OCI-LY1 (cell line): ENCODE results near the gene CLBA1.

Source experiments
- H2AFZ ChIP-seq: fragments of 200-600 bp; sonication (generic), shearing (Covaris generic); 2 replicates; pipeline ENCODE4 v1.6.0; 2014; ENCODE audit warnings: antibody characterized with exemption, mild to moderate bottlenecking, low read length
- H3F3A ChIP-seq: fragments of 200-600 bp; sonication (generic), shearing (Covaris generic); 2 replicates; pipeline ENCODE4 v1.6.0; 2014; ENCODE audit warnings: mild to moderate bottlenecking, antibody characterized with exemption, low read length, moderate library complexity; ENCODE audit not compliant: insufficient read depth
- H3K27ac ChIP-seq: fragments of 200-600 bp; sonication (generic); 2 replicates; pipeline ENCODE4 v1.5.1; 2014; ENCODE audit warnings: low read length, mixed run types, mild to moderate bottlenecking, low read depth; ENCODE audit not compliant: poor library complexity, severe bottlenecking
- H3K27me3 ChIP-seq: fragments of 200-600 bp; sonication (generic); 2 replicates; pipeline ENCODE4 v1.6.0; 2014; ENCODE audit warnings: antibody characterized with exemption, mild to moderate bottlenecking, low read length, moderate library complexity; ENCODE audit not compliant: insufficient read depth
- H3K36me3 ChIP-seq: fragments of 200-600 bp; sonication (generic); 2 replicates; pipeline ENCODE4 v1.6.1; 2014; ENCODE audit warnings: mild to moderate bottlenecking, antibody characterized with exemption, low read length, moderate library complexity, mixed read lengths; ENCODE audit not compliant: insufficient read depth
- H3K4me1 ChIP-seq: fragments of 200-600 bp; sonication (generic); 2 replicates; pipeline ENCODE4 v1.5.1; 2014; ENCODE audit warnings: mild to moderate bottlenecking, low read length, moderate library complexity; ENCODE audit not compliant: insufficient read depth, severe bottlenecking
- H3K4me2 ChIP-seq: fragments of 200-600 bp; sonication (generic), shearing (Covaris generic); 2 replicates; pipeline ENCODE4 v1.6.1; 2014; ENCODE audit warnings: low read length
- H3K4me3 ChIP-seq: fragments of 200-600 bp; sonication (generic); 2 replicates; pipeline ENCODE4 v1.5.1; 2014; ENCODE audit warnings: low read length, low read depth, mild to moderate bottlenecking, mixed read lengths; ENCODE audit not compliant: poor library complexity, severe bottlenecking
- H3K79me2 ChIP-seq: fragments of 200-600 bp; shearing (Covaris generic); 2 replicates; pipeline ENCODE4 v1.6.1; 2016; ENCODE audit warnings: mixed run types, low read length, mixed read lengths; ENCODE audit not compliant: insufficient read depth
- H3K9ac ChIP-seq: fragments of 200-600 bp; sonication (generic), shearing (Covaris generic); 2 replicates; pipeline ENCODE4 v1.6.1; 2014; ENCODE audit warnings: mild to moderate bottlenecking, low read length, mixed read lengths
- H3K9me2 ChIP-seq: fragments of 200-600 bp; sonication (generic), shearing (Covaris generic); 2 replicates; pipeline ENCODE4 v1.6.1; 2014; ENCODE audit warnings: low read depth, mild to moderate bottlenecking, low read length, mixed read lengths
- H3K9me3 ChIP-seq: fragments of 200-600 bp; shearing (Covaris generic); 2 replicates; pipeline ENCODE4 v1.6.1; 2014; ENCODE audit warnings: low read length, mixed read lengths
- H4K20me1 ChIP-seq: fragments of 200-600 bp; sonication (generic), shearing (Covaris generic); 2 replicates; pipeline ENCODE4 v1.6.0; 2016; ENCODE audit warnings: mild to moderate bottlenecking, low read length; ENCODE audit not compliant: insufficient read depth
- EZH2 ChIP-seq: fragments of 200-600 bp; sonication (generic), shearing (Covaris generic); IDR thresholded peaks from 2 replicates; pipeline ENCODE4 v1.8.0; 2017; ENCODE audit warnings: borderline replicate concordance, mixed run types, mild to moderate bottlenecking, antibody characterized with exemption, low read length, moderate library complexity, mixed read lengths
- TF ChIP-seq, protein P1 (sequence below): fragments of 200-600 bp; sonication (generic), shearing (Covaris generic); IDR thresholded peaks from 2 replicates; pipeline ENCODE4 v1.5.1; 2017; ENCODE audit warnings: mild to moderate bottlenecking, antibody characterized with exemption, low read length, moderate library complexity, mixed read lengths

The CLBA1 gene

DNA sequence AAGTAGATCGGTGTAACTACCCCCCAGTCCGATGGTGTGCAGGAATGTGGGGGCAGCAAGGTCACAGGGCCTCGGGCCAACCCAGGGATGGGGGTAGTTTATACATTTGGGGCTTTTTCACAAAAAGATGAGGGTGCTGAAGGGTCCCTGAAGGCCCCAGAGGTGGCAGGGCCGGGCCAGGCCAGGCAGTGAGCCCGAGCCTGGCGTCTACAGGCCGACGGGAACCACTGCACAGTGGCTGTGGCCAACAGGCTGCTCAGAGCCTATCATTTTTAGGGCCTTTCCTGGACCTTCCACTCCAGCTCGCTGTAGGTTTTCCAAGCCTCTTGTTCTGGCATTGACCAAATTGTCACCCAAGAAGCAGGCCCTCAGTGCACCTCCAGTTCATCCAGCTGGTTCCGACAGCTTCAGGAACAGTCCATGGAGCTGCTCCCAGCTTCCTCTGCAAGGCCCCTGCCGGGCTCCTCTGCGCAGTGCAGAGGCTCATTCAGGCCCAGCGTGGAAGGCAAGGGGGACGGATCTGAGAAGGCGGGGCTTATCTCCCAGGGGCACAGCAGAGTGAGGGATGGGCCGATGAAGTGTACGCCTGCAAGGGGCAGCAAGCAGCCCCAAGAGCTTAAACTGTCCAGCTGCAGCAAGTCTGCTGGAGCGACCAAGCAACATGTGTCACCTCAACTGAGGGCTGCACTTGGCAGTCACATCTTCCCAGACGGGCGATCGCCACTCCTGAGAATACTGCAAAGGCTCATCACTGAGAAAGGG is 21.4 kb downstream of the CLBA1 start:
- H2AFZ ChIP-seq = no peak overlapping the region
- no peaks in the 10 kb centered on the region for H3F3A ChIP-seq
- H3K36me3 ChIP-seq = peaks cover 61% of the 10 kb centered on the region
- peaks cover 29% of the 10 kb centered on the region for H3K79me2 ChIP-seq
- H3K4me3 ChIP-seq = no peak overlapping the region
- H3K4me1 ChIP-seq = no peaks in the 10 kb centered on the region
- no peak overlapping the region for H3K4me2 ChIP-seq
- H3K9ac ChIP-seq = no peak overlapping the region
- H3K9me2 ChIP-seq = no peaks in the 10 kb centered on the region
- TF ChIP-seq, protein P1, sequence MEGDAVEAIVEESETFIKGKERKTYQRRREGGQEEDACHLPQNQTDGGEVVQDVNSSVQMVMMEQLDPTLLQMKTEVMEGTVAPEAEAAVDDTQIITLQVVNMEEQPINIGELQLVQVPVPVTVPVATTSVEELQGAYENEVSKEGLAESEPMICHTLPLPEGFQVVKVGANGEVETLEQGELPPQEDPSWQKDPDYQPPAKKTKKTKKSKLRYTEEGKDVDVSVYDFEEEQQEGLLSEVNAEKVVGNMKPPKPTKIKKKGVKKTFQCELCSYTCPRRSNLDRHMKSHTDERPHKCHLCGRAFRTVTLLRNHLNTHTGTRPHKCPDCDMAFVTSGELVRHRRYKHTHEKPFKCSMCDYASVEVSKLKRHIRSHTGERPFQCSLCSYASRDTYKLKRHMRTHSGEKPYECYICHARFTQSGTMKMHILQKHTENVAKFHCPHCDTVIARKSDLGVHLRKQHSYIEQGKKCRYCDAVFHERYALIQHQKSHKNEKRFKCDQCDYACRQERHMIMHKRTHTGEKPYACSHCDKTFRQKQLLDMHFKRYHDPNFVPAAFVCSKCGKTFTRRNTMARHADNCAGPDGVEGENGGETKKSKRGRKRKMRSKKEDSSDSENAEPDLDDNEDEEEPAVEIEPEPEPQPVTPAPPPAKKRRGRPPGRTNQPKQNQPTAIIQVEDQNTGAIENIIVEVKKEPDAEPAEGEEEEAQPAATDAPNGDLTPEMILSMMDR = no peak
- no peak for TF ChIP-seq EZH2
- H4K20me1 ChIP-seq = no peaks in the 10 kb centered on the region
- no peak overlapping the region for H3K27ac ChIP-seq
- H3K27me3 ChIP-seq = no peaks in the 10 kb centered on the region
- H3K9me3 ChIP-seq = no peaks in the 10 kb centered on the region

- no peaks in the 10 kb centered on the region for H3K9me3 ChIP-seq
- H3K4me2 ChIP-seq = no peak overlapping the region
- H3K4me3 ChIP-seq = no peak overlapping the region
- no peaks in the 10 kb centered on the region for H4K20me1 ChIP-seq
- H3K79me2 ChIP-seq = peaks cover 36% of the 10 kb centered on the region
- TF ChIP-seq, protein P1 = no peak
- no peak for TF ChIP-seq EZH2
- H3K36me3 ChIP-seq = peaks cover 66% of the 10 kb centered on the region
- no peak overlapping the region for H2AFZ ChIP-seq
- no peaks in the 10 kb centered on the region for H3F3A ChIP-seq
- H3K27ac ChIP-seq = no peak overlapping the region
- H3K9me2 ChIP-seq = no peaks in the 10 kb centered on the region
- H3K4me1 ChIP-seq = peaks cover 5% of the 10 kb centered on the region
- no peaks in the 10 kb centered on the region for H3K27me3 ChIP-seq
- no peak overlapping the region for H3K9ac ChIP-seq
Measured at GRCh38 chr14:105007593-105008264, 22.1 kb downstream of the CLBA1 start.

DNA sequence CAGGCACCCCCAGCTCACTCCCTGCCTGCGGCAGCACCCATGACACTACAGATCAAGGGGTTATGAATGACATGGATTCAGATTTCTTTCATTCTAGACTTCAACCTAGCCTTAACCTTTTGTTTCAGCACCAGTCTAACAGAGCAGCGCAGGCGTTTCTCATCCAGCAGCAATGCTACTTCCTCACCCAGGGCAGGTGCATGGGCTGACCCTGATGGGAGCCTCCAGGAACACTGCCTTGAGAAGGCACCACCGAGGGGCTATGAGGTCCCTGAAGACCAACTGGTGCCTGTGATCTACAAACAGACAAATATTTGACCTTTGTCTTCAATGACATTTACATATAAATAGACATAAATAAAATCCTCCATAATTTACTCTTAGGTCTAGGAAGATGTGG is 24.5 kb downstream of the CLBA1 start:
- Histone ChIP-seq H3K4me3 (no peak overlapping the region), H2AFZ (no peak overlapping the region), H3K9me3 (no peaks in the 10 kb centered on the region), H3F3A (no peaks in the 10 kb centered on the region), H3K9me2 (no peaks in the 10 kb centered on the region), H3K9ac (no peak overlapping the region), H3K27me3 (no peaks in the 10 kb centered on the region), H3K4me1 (peaks cover 29% of the 10 kb centered on the region), H3K79me2 (peaks cover 60% of the 10 kb centered on the region), H3K4me2 (no peak overlapping the region), H4K20me1 (no peaks in the 10 kb centered on the region), H3K36me3 (peaks cover 66% of the 10 kb centered on the region), H3K27ac (no peak overlapping the region)
- TF ChIP-seq, protein P1 = no peak
- no peak for TF ChIP-seq EZH2
